Vagina (tissue), 2 donors: Measurements from ENCODE around the gene TMEM233.

ENCODE experiments used
- POLR2A ChIP-seq, 2 donors: fragments of 450-650 bp; IDR thresholded peaks; one replicate each; pipeline ENCODE4 v1.6.1; 2017; ENCODE audit warnings: antibody characterized with exemption in 2 of 2, mild to moderate bottlenecking in 2 of 2, moderate library complexity in 2 of 2
- POLR2AphosphoS5 ChIP-seq, 2 donors: sonication (generic); formaldehyde crosslinking; IDR thresholded peaks; one replicate each; pipeline ENCODE4 v1.9.0; 2017; ENCODE audit warnings: antibody characterized with exemption in 2 of 2, mild to moderate bottlenecking in 2 of 2, low read depth in 1 of 2; ENCODE audit not compliant: insufficient read depth in 1 of 2
- TF ChIP-seq, protein P1 (sequence below), 3 experiments: fragments of 450-650 bp in 2 of 3; fragments of 200-600 bp in 1 of 3; sonication (generic) in 1 of 3; IDR thresholded peaks; one replicate each; pipeline ENCODE4 v1.5.1; 2017 to 2019; ENCODE audit warnings: antibody characterized with exemption in 3 of 3, mild to moderate bottlenecking in 2 of 3, moderate library complexity in 2 of 3

- TF ChIP-seq, protein P1, sequence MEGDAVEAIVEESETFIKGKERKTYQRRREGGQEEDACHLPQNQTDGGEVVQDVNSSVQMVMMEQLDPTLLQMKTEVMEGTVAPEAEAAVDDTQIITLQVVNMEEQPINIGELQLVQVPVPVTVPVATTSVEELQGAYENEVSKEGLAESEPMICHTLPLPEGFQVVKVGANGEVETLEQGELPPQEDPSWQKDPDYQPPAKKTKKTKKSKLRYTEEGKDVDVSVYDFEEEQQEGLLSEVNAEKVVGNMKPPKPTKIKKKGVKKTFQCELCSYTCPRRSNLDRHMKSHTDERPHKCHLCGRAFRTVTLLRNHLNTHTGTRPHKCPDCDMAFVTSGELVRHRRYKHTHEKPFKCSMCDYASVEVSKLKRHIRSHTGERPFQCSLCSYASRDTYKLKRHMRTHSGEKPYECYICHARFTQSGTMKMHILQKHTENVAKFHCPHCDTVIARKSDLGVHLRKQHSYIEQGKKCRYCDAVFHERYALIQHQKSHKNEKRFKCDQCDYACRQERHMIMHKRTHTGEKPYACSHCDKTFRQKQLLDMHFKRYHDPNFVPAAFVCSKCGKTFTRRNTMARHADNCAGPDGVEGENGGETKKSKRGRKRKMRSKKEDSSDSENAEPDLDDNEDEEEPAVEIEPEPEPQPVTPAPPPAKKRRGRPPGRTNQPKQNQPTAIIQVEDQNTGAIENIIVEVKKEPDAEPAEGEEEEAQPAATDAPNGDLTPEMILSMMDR (IDR thresholded peaks at IDR 0.05) = no peak
- TF ChIP-seq POLR2A (IDR thresholded peaks at IDR 0.05) (no peak), POLR2AphosphoS5 (IDR thresholded peaks at IDR 0.05; ENCODE audit: insufficient read depth in 1 of 2, low read depth in 1 of 2) (no peak)
Measured at GRCh38 chr12:119624966-119625365, 31.4 kb downstream of the TMEM233 start.
